ENCODE data around the gene MYLK. TPM values are rescaled to one million over a fixed set of nuclear protein-coding genes. Genes with fewer than 3 reads are reported as not detected.

The MYLK gene
- total and polyA plus RNA-seq, 2 of the 4 experiments (the other 2 are of a cell fraction), result 299 to 484 TPM

DNA sequence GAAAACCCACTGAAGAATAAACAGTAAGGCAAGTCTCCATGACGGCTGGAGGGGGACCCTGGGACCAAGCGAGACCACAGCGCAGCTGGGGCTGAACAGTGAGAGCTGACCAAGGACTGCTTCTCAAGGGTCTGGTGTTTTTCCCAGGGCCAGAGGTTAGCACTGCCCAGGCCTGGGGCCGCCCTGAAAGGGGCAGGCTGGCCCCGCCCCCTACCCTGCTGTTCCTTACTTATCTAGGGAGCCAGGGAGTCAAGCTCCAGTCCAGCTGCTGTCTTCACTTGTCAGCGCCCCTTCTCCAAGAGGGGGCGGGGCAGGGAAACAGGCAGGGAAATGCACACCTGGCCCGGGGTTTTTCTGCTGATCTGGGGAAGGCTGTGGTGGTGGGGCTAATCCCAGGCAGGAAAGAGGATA lies 247.7 kb downstream of the MYLK start:
- Histone ChIP-seq H3K4me1 (ENCODE audit: control insufficient read depth, insufficient read depth, low read length) (peaks cover 34% of the 10 kb centered on the region), H4K91ac (ENCODE audit: insufficient read depth, low read depth, low read length) (no peak overlapping the region), H3K56ac (ENCODE audit: extremely low read depth, insufficient read depth, low read length) (no peak overlapping the region), H4K20me1 (ENCODE audit: insufficient read depth, low read length) (no peaks in the 10 kb centered on the region; the same call in none of the 2 replicates), H3K4ac (ENCODE audit: low read depth, low read length) (no peak overlapping the region), H3K4me2 (ENCODE audit: low read depth, low read length) (no peak overlapping the region), H3K23ac (ENCODE audit: low read depth, low read length) (0 out of 2 replicates have a peak overlapping the region, but pooled peaks have one; percentile 31), H3K79me1 (ENCODE audit: low read depth in 1 of 2, low read length in 2 of 2) (peaks cover 7 to 47% of the 10 kb centered on the region in 2 experiments; a peak in 3 of 4 replicates), H3K9ac (ENCODE audit: low read depth, low read length) (no peak overlapping the region), H2AFZ (replicated peaks; ENCODE audit: low read length, poor library complexity) (peak overlapping the region; percentile 19), H2BK120ac (ENCODE audit: low read depth, low read length) (no peak overlapping the region), H3K4me3 (ENCODE audit: insufficient read depth, low read depth, low read length) (no peak overlapping the region), H4K8ac (ENCODE audit: low read depth in 2 of 2, low read length in 2 of 2) (no peak overlapping the region), H3K9me3 (ENCODE audit: control insufficient read depth, insufficient read depth, low read length) (no peaks in the 10 kb centered on the region), H3K14ac (replicated peaks; ENCODE audit: low read depth, low read length) (no peak overlapping the region), H3K36me3 (ENCODE audit: control insufficient read depth, insufficient read depth, low read length) (peaks cover 74% of the 10 kb centered on the region), H3K27me3 (ENCODE audit: control insufficient read depth, insufficient read depth, low read length) (no peaks in the 10 kb centered on the region), H2BK5ac (ENCODE audit: low read depth, low read length, poor library complexity, severe bottlenecking) (no peak overlapping the region), H2AK5ac (ENCODE audit: low read depth, low read length) (peak overlapping the region; percentile 7), H3K27ac (ENCODE audit: insufficient read depth, low read length) (no peak overlapping the region), H2AK9ac (replicated peaks; ENCODE audit: low read depth, low read length, poor library complexity) (peak overlapping the region; percentile 33), H3K18ac (ENCODE audit: low read depth, low read length) (no peak overlapping the region), H2BK15ac (ENCODE audit: low read depth, low read length) (no peak overlapping the region), H3K9me1 (ENCODE audit: insufficient read depth, low read length) (peaks cover 30% of the 10 kb centered on the region), H2BK20ac (ENCODE audit: low read depth, low read length) (no peak overlapping the region), H4K5ac (ENCODE audit: low read depth, low read length) (no peak overlapping the region)
- ATAC-seq (ENCODE audit: low read depth) (no peak), DNase-seq (no peak)
- dilution Hi-C loops (cut with HindIII; ENCODE audit: low sequenced_read_pairs, unreplicated experiment) (no loop called here), intact Hi-C loops (cut with micrococcal nuclease) (no loop called here), in situ Hi-C loops (cut with MboI; ENCODE audit: low sequenced_read_pairs) (no loop called here)
- 78% methylated on average over 6 of the region's 8 CpGs; no CpG with 5 or more reads in 1 of the 2 experiments for WGBS, 2 experiments (ENCODE audit: extremely low coverage in 2 of 2, insufficient read length in 1 of 2)
- ChIA-PET POLR2A (ENCODE audit: unreplicated experiment) (no interaction called here), CTCF (interaction anchor here (0.8 kb wide), 1 partner anchor 15 kb away, joined by 4 read pairs; no protein-coding TSS in a partner anchor)
- TF ChIP-seq RFX5 (IDR thresholded peaks at IDR 0.05; ENCODE audit: low read depth, low read length) (no peak), CEBPB (IDR thresholded peaks at IDR 0.05; ENCODE audit: low read depth, low read length) (no peak), RAD21 (IDR thresholded peaks at IDR 0.05; ENCODE audit: low read length) (no peak)
- TF ChIP-seq, protein P1, sequence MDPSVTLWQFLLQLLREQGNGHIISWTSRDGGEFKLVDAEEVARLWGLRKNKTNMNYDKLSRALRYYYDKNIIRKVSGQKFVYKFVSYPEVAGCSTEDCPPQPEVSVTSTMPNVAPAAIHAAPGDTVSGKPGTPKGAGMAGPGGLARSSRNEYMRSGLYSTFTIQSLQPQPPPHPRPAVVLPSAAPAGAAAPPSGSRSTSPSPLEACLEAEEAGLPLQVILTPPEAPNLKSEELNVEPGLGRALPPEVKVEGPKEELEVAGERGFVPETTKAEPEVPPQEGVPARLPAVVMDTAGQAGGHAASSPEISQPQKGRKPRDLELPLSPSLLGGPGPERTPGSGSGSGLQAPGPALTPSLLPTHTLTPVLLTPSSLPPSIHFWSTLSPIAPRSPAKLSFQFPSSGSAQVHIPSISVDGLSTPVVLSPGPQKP (IDR thresholded peaks at IDR 0.05; ENCODE audit: borderline replicate concordance, low read depth, low read length), result no peak
- TF ChIP-seq, protein P2, sequence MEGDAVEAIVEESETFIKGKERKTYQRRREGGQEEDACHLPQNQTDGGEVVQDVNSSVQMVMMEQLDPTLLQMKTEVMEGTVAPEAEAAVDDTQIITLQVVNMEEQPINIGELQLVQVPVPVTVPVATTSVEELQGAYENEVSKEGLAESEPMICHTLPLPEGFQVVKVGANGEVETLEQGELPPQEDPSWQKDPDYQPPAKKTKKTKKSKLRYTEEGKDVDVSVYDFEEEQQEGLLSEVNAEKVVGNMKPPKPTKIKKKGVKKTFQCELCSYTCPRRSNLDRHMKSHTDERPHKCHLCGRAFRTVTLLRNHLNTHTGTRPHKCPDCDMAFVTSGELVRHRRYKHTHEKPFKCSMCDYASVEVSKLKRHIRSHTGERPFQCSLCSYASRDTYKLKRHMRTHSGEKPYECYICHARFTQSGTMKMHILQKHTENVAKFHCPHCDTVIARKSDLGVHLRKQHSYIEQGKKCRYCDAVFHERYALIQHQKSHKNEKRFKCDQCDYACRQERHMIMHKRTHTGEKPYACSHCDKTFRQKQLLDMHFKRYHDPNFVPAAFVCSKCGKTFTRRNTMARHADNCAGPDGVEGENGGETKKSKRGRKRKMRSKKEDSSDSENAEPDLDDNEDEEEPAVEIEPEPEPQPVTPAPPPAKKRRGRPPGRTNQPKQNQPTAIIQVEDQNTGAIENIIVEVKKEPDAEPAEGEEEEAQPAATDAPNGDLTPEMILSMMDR (conservative IDR thresholded peaks at IDR 0.05; ENCODE audit: low read depth, low read length), result no peak
- BruUV-seq (replicated peaks), result no TSS peak

All from IMR-90 (cell line).